ENCODE measurements around the gene EXO1. TPM values are rescaled to one million over a fixed set of nuclear protein-coding genes. Genes with fewer than 3 reads are reported as not detected.

Gene EXO1
- polyA plus RNA-seq, 1 experiment = 4.3 TPM

- DNase-seq (ENCODE audit: low read depth, low spot score) = no peak
- no peak overlapping the region for H3K27ac ChIP-seq (ENCODE audit: low read depth, low read length)
- ChIA-PET CTCF (no interaction called here), POLR2A (no interaction called here)
- H3K9me3 ChIP-seq (ENCODE audit: control insufficient read depth, insufficient read depth, low read length) = no peaks in the 10 kb centered on the region
- no peaks in the 10 kb centered on the region for H3K27me3 ChIP-seq (ENCODE audit: control insufficient read depth, insufficient read depth, low read length)
- no peak for TF ChIP-seq CTCF (IDR thresholded peaks at IDR 0.05; ENCODE audit: low read depth, low read length)
- H3K4me3 ChIP-seq (ENCODE audit: low read depth, low read length) = no peak overlapping the region
These were observed 68.2 kb downstream of the EXO1 start for GRCh38 chr1:241916196-241916595.

GRCh38 chr1:241917487-241917886 is 69.5 kb downstream of the EXO1 start:
- CTCF ChIA-PET = no interaction called here
- POLR2A ChIA-PET = no interaction called here
- TF ChIP-seq CTCF (IDR thresholded peaks at IDR 0.05; ENCODE audit: low read depth, low read length) = no peak

GRCh38 chr1:241918879-241919278 is 70.9 kb downstream of the EXO1 start:
- Histone ChIP-seq H3K27ac (ENCODE audit: low read depth, low read length) (peak overlapping the region; percentile 3), H3K4me3 (ENCODE audit: low read depth, low read length) (no peak overlapping the region), H3K27me3 (ENCODE audit: control insufficient read depth, insufficient read depth, low read length) (no peaks in the 10 kb centered on the region), H3K9me3 (ENCODE audit: control insufficient read depth, insufficient read depth, low read length) (no peaks in the 10 kb centered on the region)
- DNase-seq (ENCODE audit: low read depth, low spot score) = no peak
- no peak for TF ChIP-seq CTCF (IDR thresholded peaks at IDR 0.05; ENCODE audit: low read depth, low read length)
- ChIA-PET CTCF (interaction anchor here (1.3 to 1.6 kb wide), 2 partner anchors 23 to 24 kb away, joined by 3 read pairs; no protein-coding TSS in a partner anchor), POLR2A (no interaction called here)

More at GRCh38 chr1:241917487-241917886, 69.5 kb downstream of the EXO1 start:
- DNase-seq (ENCODE audit: low read depth, low spot score) = no peak
- H3K27me3 ChIP-seq (ENCODE audit: control insufficient read depth, insufficient read depth, low read length) = no peaks in the 10 kb centered on the region
- H3K27ac ChIP-seq (ENCODE audit: low read depth, low read length) = no peak overlapping the region
- no peak overlapping the region for H3K4me3 ChIP-seq (ENCODE audit: low read depth, low read length)
- no peaks in the 10 kb centered on the region for H3K9me3 ChIP-seq (ENCODE audit: control insufficient read depth, insufficient read depth, low read length)

GRCh38 chr1:241924080-241924808 is 76.2 kb downstream of the EXO1 start:
- POLR2A ChIA-PET = no interaction called here
- CTCF ChIA-PET = interaction anchor here (0.6 kb wide), 1 partner anchor 1251 kb away, joined by 6 read pairs; no protein-coding TSS in a partner anchor
- H3K4me3 ChIP-seq (ENCODE audit: low read depth, low read length) = no peak overlapping the region
- no peak overlapping the region for H3K27ac ChIP-seq (ENCODE audit: low read depth, low read length)
- no peak for DNase-seq (ENCODE audit: low read depth, low spot score)
- H3K9me3 ChIP-seq (ENCODE audit: control insufficient read depth, insufficient read depth, low read length) = no peaks in the 10 kb centered on the region
- TF ChIP-seq CTCF (IDR thresholded peaks at IDR 0.05; ENCODE audit: low read depth, low read length) = no peak
- H3K27me3 ChIP-seq (ENCODE audit: control insufficient read depth, insufficient read depth, low read length) = no peaks in the 10 kb centered on the region

GRCh38 chr1:241926141-241926540 is 78.1 kb downstream of the EXO1 start:
- no peaks in the 10 kb centered on the region for H3K27me3 ChIP-seq (ENCODE audit: control insufficient read depth, insufficient read depth, low read length)
- no peak for DNase-seq (ENCODE audit: low read depth, low spot score)
- no peak for TF ChIP-seq CTCF (IDR thresholded peaks at IDR 0.05; ENCODE audit: low read depth, low read length)
- H3K27ac ChIP-seq (ENCODE audit: low read depth, low read length) = no peak overlapping the region
- H3K4me3 ChIP-seq (ENCODE audit: low read depth, low read length) = no peak overlapping the region
- POLR2A ChIA-PET = no interaction called here
- H3K9me3 ChIP-seq (ENCODE audit: control insufficient read depth, insufficient read depth, low read length) = no peaks in the 10 kb centered on the region
- CTCF ChIA-PET = no interaction called here
